DMS79 (cell line): ENCODE results near the gene FRYL.
"Not testable (repeated sequence)": the region's sequence is repeated elsewhere in the genome, so short reads cannot be mapped to it uniquely, and the experiment has no call there.

Experiments
- DNase-seq: peaks from one replicate; lab custom pipeline; 2025; lab: John Stamatoyannopoulos, UW

Gene FRYL

GRCh38 chr4:48779998-48780864 is at the start of gene FRYL:
TSS of gene FRYL (minus strand) at chr4:48780279. CDS start at chr4:48634410, 145,869 bp downstream.
- DNase-seq = peak; percentile 99

- no peak for DNase-seq
These were observed 47.5 kb upstream of the FRYL start for GRCh38 chr4:48827622-48828021.

GRCh38 chr4:48821431-48821830 is 41.4 kb upstream of the FRYL start:
- DNase-seq = not testable (repeated sequence)

- DNase-seq = no peak
These were observed 36.9 kb upstream of the FRYL start for GRCh38 chr4:48816971-48817370.

- not testable (repeated sequence) for DNase-seq
These were observed 36.2 kb upstream of the FRYL start for GRCh38 chr4:48816297-48816696.

- DNase-seq = no peak
These were observed 35.4 kb upstream of the FRYL start for GRCh38 chr4:48815483-48815882.

GRCh38 chr4:48813964-48814363 is 33.9 kb upstream of the FRYL start:
- no peak for DNase-seq

- DNase-seq = no peak
These were observed 32.8 kb upstream of the FRYL start for GRCh38 chr4:48812866-48813265.

GRCh38 chr4:48804584-48805301 is 24.7 kb upstream of the FRYL start:
- no peak for DNase-seq

- DNase-seq = no peak
These were observed 21.1 kb upstream of the FRYL start for GRCh38 chr4:48801016-48801715.

- not testable (repeated sequence) for DNase-seq
These were observed 20.1 kb upstream of the FRYL start for GRCh38 chr4:48800155-48800554.

- DNase-seq = no peak
These were observed 19.1 kb upstream of the FRYL start for GRCh38 chr4:48799157-48799556.

GRCh38 chr4:48798117-48798516 is 18.0 kb upstream of the FRYL start:
- no peak for DNase-seq

GRCh38 chr4:48796927-48797679 is 17.0 kb upstream of the FRYL start:
- DNase-seq = no peak

GRCh38 chr4:48796191-48796926 is 16.3 kb upstream of the FRYL start:
- DNase-seq = no peak

GRCh38 chr4:48795108-48795507 is 15.0 kb upstream of the FRYL start:
- no peak for DNase-seq

- DNase-seq = no peak
These were observed 12.4 kb upstream of the FRYL start for GRCh38 chr4:48792348-48793006.

GRCh38 chr4:48791313-48791712 is 11.2 kb upstream of the FRYL start:
- DNase-seq = no peak

- DNase-seq = no peak
These were observed 10.5 kb upstream of the FRYL start for GRCh38 chr4:48790561-48790960.

- no peak for DNase-seq
These were observed 7.0 kb upstream of the FRYL start for GRCh38 chr4:48787056-48787455.

- no peak for DNase-seq
These were observed 6.5 kb upstream of the FRYL start for GRCh38 chr4:48786549-48786948.
